Stimulated activated naive CD8-positive, alpha-beta T cell treated with anti-CD3 and anti-CD28 coated beads, Interleukin-15, amount 100 ng/mL, for 72 hours (primary cell): ENCODE results near the gene IRX5.

Experiments used
- ATAC-seq: fragments of 150-1000 bp; cut with Tn5 transposase; 2 replicates; pipeline ENCODE4 v1.10.0; 2021; ENCODE audit warnings: mild to moderate bottlenecking, moderate library complexity
- DNase-seq, 2 donors: peaks; one replicate each; pipeline ENCODE4 v3.0.0; 2021 to 2022
- H3K27ac Mint-ChIP-seq, 2 donors: one replicate each; pipeline ENCODE4 v1.8.0; 2022; ENCODE audit warnings: mild to moderate bottlenecking in 2 of 2, mixed read lengths in 2 of 2, moderate library complexity in 2 of 2
- H3K27me3 Mint-ChIP-seq: one replicate; pipeline ENCODE4 v1.8.0; 2022; ENCODE audit warnings: mixed read lengths
- H3K4me1 Mint-ChIP-seq: one replicate; pipeline ENCODE4 v1.8.0; 2022; ENCODE audit warnings: mild to moderate bottlenecking, mixed read lengths
- H3K4me3 Mint-ChIP-seq, 2 donors: one replicate each; pipeline ENCODE4 v1.8.0; 2022; ENCODE audit warnings: mild to moderate bottlenecking in 2 of 2, mixed read lengths in 2 of 2, moderate library complexity in 1 of 2
- H3K9me3 Mint-ChIP-seq, 2 donors: one replicate each; pipeline ENCODE4 v1.8.0; 2022; ENCODE audit warnings: mixed read lengths in 2 of 2

The IRX5 gene

GRCh38 chr16:54957403-54958166 lies 26.9 kb downstream of the IRX5 start:
- H3K4me1 Mint-ChIP-seq = no peaks in the 10 kb centered on the region
- no peak overlapping the region for H3K4me3 Mint-ChIP-seq
- no peak for ATAC-seq
- peaks cover 14% of the 10 kb centered on the region for H3K27me3 Mint-ChIP-seq
- peak in 1 of 2 donors; percentile 34 for DNase-seq
- H3K9me3 Mint-ChIP-seq = no peaks in the 10 kb centered on the region
- no peak overlapping the region for H3K27ac Mint-ChIP-seq

GRCh38 chr16:54962045-54962444 lies 31.4 kb downstream of the IRX5 start:
- no peak for ATAC-seq
- H3K4me1 Mint-ChIP-seq = no peaks in the 10 kb centered on the region
- no peak overlapping the region for H3K4me3 Mint-ChIP-seq

GRCh38 chr16:54964239-54964638 lies 33.6 kb downstream of the IRX5 start:
- Mint-ChIP-seq H3K4me1 (no peaks in the 10 kb centered on the region), H3K27ac (no peak overlapping the region), H3K27me3 (peaks cover 8% of the 10 kb centered on the region), H3K9me3 (peaks cover 0 to 6% of the 10 kb centered on the region in 2 donors), H3K4me3 (no peak overlapping the region)
- ATAC-seq (no peak), DNase-seq (no peak)

More at GRCh38 chr16:54962045-54962444, 31.4 kb downstream of the IRX5 start:
- Mint-ChIP-seq H3K9me3 (peaks cover 0 to 6% of the 10 kb centered on the region in 2 donors), H3K27me3 (peaks cover 8% of the 10 kb centered on the region), H3K27ac (no peak overlapping the region)
- DNase-seq = no peak

GRCh38 chr16:54965464-54965863 lies 34.8 kb downstream of the IRX5 start:
- ATAC-seq (no peak), DNase-seq (no peak)
- H3K27me3 Mint-ChIP-seq = peaks cover 8% of the 10 kb centered on the region
- H3K4me3 Mint-ChIP-seq = no peak overlapping the region
- H3K27ac Mint-ChIP-seq = no peak overlapping the region
- no peaks in the 10 kb centered on the region for H3K4me1 Mint-ChIP-seq
- H3K9me3 Mint-ChIP-seq = peaks cover 0 to 6% of the 10 kb centered on the region in 2 donors

GRCh38 chr16:54968011-54968410 lies 37.3 kb downstream of the IRX5 start:
- Mint-ChIP-seq H3K9me3 (peaks cover 0 to 6% of the 10 kb centered on the region in 2 donors), H3K27ac (peak overlapping the region; percentile 8 to 57)

GRCh38 chr16:54968784-54969183 lies 38.1 kb downstream of the IRX5 start:
- Mint-ChIP-seq H3K27ac (no peak overlapping the region), H3K27me3 (peaks cover 10% of the 10 kb centered on the region), H3K4me3 (no peak overlapping the region), H3K4me1 (no peaks in the 10 kb centered on the region), H3K9me3 (peaks cover 0 to 6% of the 10 kb centered on the region in 2 donors)
- no peak for DNase-seq
- ATAC-seq = no peak

More at GRCh38 chr16:54968011-54968410, 37.3 kb downstream of the IRX5 start:
- ATAC-seq (no peak), DNase-seq (no peak)
- H3K27me3 Mint-ChIP-seq = peaks cover 10% of the 10 kb centered on the region
- no peaks in the 10 kb centered on the region for H3K4me1 Mint-ChIP-seq
- no peak overlapping the region for H3K4me3 Mint-ChIP-seq

- H3K4me3 Mint-ChIP-seq = no peak overlapping the region
- H3K27ac Mint-ChIP-seq = no peak overlapping the region
- ATAC-seq = no peak
- H3K9me3 Mint-ChIP-seq = peaks cover under 1 to 5% of the 10 kb centered on the region in 2 donors
- no peaks in the 10 kb centered on the region for H3K4me1 Mint-ChIP-seq
- no peak for DNase-seq
- peaks cover 16% of the 10 kb centered on the region for H3K27me3 Mint-ChIP-seq
Observed at GRCh38 chr16:54970016-54970415, 39.4 kb downstream of the IRX5 start.

GRCh38 chr16:54974367-54974766 lies 43.7 kb downstream of the IRX5 start:
- H3K27me3 Mint-ChIP-seq = peaks cover 21% of the 10 kb centered on the region
- no peak for ATAC-seq
- H3K9me3 Mint-ChIP-seq = peaks cover 4 to 7% of the 10 kb centered on the region in 2 donors

GRCh38 chr16:54976651-54977200 lies 46.1 kb downstream of the IRX5 start:
- Mint-ChIP-seq H3K4me3 (no peak overlapping the region), H3K4me1 (no peaks in the 10 kb centered on the region), H3K27ac (no peak overlapping the region), H3K27me3 (peaks cover 21% of the 10 kb centered on the region), H3K9me3 (peaks cover 4 to 7% of the 10 kb centered on the region in 2 donors)
- no peak for ATAC-seq
- DNase-seq = no peak

More at GRCh38 chr16:54974367-54974766, 43.7 kb downstream of the IRX5 start:
- no peak overlapping the region for H3K4me3 Mint-ChIP-seq
- H3K4me1 Mint-ChIP-seq = no peaks in the 10 kb centered on the region
- no peak overlapping the region for H3K27ac Mint-ChIP-seq
- no peak for DNase-seq

- Mint-ChIP-seq H3K4me3 (no peak overlapping the region), H3K9me3 (peaks cover 4 to 7% of the 10 kb centered on the region in 2 donors), H3K4me1 (no peaks in the 10 kb centered on the region), H3K27ac (no peak overlapping the region), H3K27me3 (peaks cover 20% of the 10 kb centered on the region)
- ATAC-seq (no peak), DNase-seq (no peak)
Observed at GRCh38 chr16:54977211-54977610, 46.5 kb downstream of the IRX5 start.

- no peak overlapping the region for H3K4me3 Mint-ChIP-seq
- H3K27ac Mint-ChIP-seq = no peak overlapping the region
- H3K4me1 Mint-ChIP-seq = no peaks in the 10 kb centered on the region
- ATAC-seq (no peak), DNase-seq (no peak)
- H3K9me3 Mint-ChIP-seq = no peaks in the 10 kb centered on the region
- H3K27me3 Mint-ChIP-seq = no peaks in the 10 kb centered on the region
Observed at GRCh38 chr16:54980821-54981220, 50.2 kb downstream of the IRX5 start.
